SK-N-MC (cell line): ENCODE data around the gene PYROXD2.

Source experiments
- DNase-seq: peaks from one replicate; pipeline ENCODE4 v3.0.0-alpha.2; 2011; ENCODE audit warnings: low read depth, low spot score
- H3K27ac ChIP-seq: fragments of 200-600 bp; sonication (generic); 2 replicates; pipeline ENCODE4 v1.5.1; 2016; ENCODE audit warnings: mixed run types
- H3K36me3 ChIP-seq: fragments of 200-600 bp; sonication (generic); 2 replicates; pipeline ENCODE4 v1.6.1; 2017; ENCODE audit warnings: antibody characterized with exemption, low read length, mixed read lengths; ENCODE audit not compliant: insufficient read depth
- H3K4me3 ChIP-seq: fragments of 200-600 bp; sonication (generic); 2 replicates; pipeline ENCODE4 v1.5.1; 2016
- H3K9ac ChIP-seq: fragments of 200-600 bp; sonication (generic); 2 replicates; pipeline ENCODE4 v1.8.0; 2017; ENCODE audit warnings: mixed run types, mixed read lengths; ENCODE audit not compliant: insufficient read length
- H3K9me3 ChIP-seq: fragments of 200-600 bp; sonication (generic); 2 replicates; pipeline ENCODE4 v1.6.1; 2017; ENCODE audit warnings: low read depth, mild to moderate bottlenecking, antibody characterized with exemption, low read length, moderate library complexity, mixed read lengths
- EZH2 ChIP-seq: fragments of 200-600 bp; sonication (generic); IDR thresholded peaks from one replicate; pipeline ENCODE4 v1.6.1; 2017; ENCODE audit warnings: antibody characterized with exemption
- FOXP2 ChIP-seq: optimal IDR thresholded peaks from 2 replicates; pipeline ENCODE3; 2011; ENCODE audit warnings: mild to moderate bottlenecking, moderate library complexity; ENCODE audit not compliant: insufficient read depth; ENCODE audit errors: extremely low read length, control extremely low read depth
- POLR2AphosphoS5 ChIP-seq: IDR thresholded peaks from 2 replicates; pipeline ENCODE4 v1.6.1; 2012; ENCODE audit warnings: mild to moderate bottlenecking, low read depth, low read length, borderline replicate concordance

Gene PYROXD2

DNA sequence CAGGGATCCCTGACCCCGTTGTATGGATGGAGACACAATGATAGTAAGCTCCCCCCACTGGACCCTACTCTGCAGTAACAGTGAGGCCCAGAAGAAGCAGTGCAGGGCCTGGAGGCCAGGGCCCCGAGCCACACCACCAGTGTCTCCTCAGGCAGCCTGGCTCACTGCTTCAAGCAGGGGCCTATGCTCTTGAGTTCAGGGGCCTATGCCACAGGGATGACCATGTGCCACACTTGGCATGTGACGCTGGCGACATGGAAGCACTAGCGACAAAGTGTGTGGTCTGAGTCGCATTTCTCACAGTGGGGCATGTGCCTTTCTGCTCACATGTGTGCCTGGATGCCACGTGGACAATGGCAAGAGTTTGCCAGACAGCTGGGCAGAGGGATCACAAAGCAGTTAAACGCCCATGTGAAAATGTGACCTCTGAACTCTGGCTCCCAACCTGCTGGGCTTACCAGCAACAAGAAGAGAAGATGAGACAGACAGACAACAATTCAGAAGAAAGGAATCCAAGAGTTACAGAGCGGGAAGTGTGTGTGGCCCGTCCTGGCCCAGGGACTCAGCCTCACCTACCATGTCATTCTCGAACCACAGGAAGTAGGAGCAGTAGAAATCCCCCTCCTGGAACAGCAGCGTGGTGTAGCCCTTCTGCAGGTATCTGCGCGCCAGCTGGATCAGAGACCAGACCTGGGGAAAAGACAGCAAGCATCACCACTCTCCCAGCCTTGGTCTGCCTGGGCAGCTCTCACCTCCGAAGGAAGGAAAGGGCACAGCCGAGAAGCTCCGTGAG, 4.7 kb upstream of the PYROXD2 start:
- Histone ChIP-seq H3K4me3 (no peak overlapping the region), H3K27ac (no peak overlapping the region), H3K36me3 (no peaks in the 10 kb centered on the region), H3K9me3 (no peaks in the 10 kb centered on the region), H3K9ac (no peak overlapping the region)
- TF ChIP-seq POLR2AphosphoS5, result no peak
- TF ChIP-seq EZH2, result no peak
- TF ChIP-seq FOXP2, result no peak
- DNase-seq, result no peak

DNA sequence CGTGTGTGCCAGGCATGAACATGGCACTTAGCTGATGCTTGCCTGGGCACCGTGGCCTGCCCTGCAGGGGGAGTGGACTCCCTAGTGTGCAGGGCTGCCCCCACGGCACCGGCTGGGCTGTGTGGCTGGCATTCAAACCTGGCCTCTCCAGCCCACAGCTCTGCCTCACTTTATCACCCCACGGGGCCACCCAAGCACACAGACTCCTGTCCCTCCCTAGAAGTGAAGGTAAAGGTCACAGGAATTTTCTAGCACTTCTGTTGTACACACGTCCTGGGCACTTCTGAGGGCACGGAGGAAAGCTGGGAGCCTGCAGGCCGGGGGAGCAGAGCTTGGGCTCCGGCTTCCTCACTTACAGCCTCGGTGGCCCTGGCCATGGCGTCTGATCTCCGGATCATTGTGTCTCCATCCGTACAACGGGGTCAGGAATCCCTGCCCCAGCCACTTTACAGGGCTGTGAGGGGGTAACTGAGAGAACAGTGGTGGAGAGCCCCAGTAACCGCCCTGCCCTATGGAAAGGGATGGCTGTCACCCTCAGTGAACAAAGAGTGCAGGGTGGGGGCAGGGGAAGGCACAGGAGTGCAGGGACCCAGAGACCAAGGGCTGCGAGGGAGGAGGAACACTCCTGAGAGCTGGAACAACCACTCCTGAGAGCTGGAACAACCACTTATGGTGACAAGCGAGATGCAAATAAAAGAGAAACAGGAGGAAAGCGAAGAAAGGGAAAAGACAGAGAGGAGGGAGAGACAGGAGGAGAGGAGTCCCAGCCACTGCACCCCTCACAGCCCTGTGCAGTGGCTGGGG, 3.9 kb upstream of the PYROXD2 start:
- no peak overlapping the region for H3K9ac ChIP-seq
- H3K4me3 ChIP-seq, result no peak overlapping the region
- no peak for TF ChIP-seq POLR2AphosphoS5
- TF ChIP-seq EZH2, result no peak
- no peak for TF ChIP-seq FOXP2
- H3K9me3 ChIP-seq, result no peaks in the 10 kb centered on the region
- no peak for DNase-seq
- H3K36me3 ChIP-seq, result no peaks in the 10 kb centered on the region
- no peak overlapping the region for H3K27ac ChIP-seq

DNA sequence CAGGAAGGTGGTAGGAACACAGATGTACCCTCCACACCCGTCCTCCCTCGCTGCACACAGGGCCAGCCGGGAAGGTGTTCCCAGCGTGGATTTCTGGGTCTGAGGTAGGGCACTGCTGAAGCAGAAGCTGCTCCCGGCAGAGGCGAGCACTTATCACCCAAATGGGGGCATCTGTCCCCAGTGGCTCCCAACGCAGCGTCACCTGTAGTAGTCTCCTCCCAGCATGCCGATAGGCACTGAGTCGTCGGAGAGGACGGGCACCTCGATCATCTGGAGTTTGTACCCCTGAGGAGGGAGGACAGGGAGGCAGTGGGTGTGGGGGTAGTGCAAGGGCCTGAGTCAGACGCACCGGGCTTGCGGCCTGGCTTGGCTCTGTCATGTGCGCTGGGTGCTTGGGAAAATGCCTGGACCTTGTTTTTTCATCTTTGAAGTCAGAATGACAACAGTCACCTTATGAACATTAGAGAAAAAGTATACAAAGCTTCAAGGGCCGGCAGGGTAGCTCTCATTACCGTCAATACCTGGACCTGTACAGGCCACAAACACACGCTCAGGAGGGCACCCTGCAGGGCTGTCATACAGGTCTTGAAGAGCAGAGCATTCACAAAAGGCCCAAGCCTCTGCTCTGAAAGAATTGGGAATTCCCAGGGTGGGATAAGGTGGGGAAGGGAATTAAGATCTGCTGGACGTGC, 3.1 kb upstream of the PYROXD2 start:
- no peak overlapping the region for H3K4me3 ChIP-seq
- no peaks in the 10 kb centered on the region for H3K36me3 ChIP-seq
- H3K9me3 ChIP-seq, result no peaks in the 10 kb centered on the region
- TF ChIP-seq FOXP2, result no peak
- no peak for TF ChIP-seq POLR2AphosphoS5
- no peak for TF ChIP-seq EZH2
- H3K9ac ChIP-seq, result no peak overlapping the region
- no peak overlapping the region for H3K27ac ChIP-seq
- DNase-seq, result no peak

DNA sequence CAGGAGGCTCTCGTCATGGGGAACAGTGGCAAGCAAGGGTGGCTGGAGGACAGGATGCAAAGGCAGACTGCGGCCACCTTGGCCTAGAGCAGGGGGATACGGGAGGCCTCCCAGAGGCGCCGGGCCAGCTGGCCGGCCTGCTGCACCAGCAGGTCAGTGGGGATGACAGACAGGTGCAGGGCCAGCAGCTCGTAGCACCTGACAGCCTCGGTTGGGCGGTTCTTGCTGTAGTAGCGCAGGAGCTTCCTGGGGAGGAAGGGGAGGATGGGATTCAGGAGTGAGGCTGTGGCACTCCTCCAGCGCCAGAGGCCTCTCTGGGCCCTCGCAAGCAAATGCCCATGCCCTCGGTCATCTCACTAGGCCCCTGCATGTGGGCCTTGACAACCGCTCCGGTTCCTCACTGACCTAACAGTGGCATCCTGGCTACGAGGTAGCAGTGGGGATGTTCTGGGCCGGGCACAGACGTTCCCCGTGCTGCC, 2.5 kb upstream of the PYROXD2 start:
- Histone ChIP-seq H3K36me3 (no peaks in the 10 kb centered on the region), H3K9ac (no peak overlapping the region), H3K27ac (no peak overlapping the region), H3K9me3 (no peaks in the 10 kb centered on the region), H3K4me3 (no peak overlapping the region)
- no peak for DNase-seq
- no peak for TF ChIP-seq EZH2
- no peak for TF ChIP-seq FOXP2
- TF ChIP-seq POLR2AphosphoS5, result no peak

DNA sequence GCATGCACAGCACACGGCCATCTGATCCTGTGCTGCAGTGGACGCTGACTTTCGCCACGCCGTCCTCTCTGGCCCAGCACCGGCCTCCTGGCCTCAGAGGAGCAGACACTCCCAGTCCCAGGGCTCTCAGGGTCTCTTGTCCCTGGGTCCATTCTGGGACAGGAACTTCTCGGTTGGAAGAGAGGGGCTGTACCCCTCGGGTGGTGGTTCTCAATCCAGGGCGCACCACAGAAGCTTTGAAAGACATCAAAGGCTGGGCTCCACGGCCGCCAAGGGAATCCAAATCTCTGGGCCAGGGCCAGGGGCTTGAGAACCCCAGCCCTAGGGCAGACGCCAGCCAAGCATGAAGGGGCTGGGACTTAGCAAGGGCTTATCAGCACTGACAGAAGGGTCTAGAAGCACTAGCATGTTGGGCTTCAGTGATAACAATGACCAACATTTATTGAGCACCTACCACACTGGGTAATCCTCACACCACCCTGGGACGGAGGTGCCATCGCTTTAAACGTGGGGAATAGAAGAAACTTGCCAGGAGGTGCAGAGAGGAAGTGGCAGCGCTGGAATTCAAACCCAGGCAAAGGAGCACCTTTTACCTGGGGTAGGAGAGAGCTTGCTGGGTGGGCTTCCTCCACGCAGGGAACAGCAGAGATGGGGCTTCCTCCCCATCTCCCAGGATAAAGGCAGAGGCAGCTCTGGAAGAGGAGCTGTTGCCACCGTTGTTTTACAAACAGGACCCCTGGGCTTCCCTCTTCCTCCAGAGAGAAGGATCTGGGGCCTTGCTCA, 1.8 kb upstream of the PYROXD2 start:
- H3K36me3 ChIP-seq, result no peaks in the 10 kb centered on the region
- no peak for DNase-seq
- no peak overlapping the region for H3K9ac ChIP-seq
- no peak overlapping the region for H3K27ac ChIP-seq
- H3K9me3 ChIP-seq, result no peaks in the 10 kb centered on the region
- TF ChIP-seq FOXP2 (no peak), POLR2AphosphoS5 (no peak), EZH2 (no peak)
- no peak overlapping the region for H3K4me3 ChIP-seq

DNA sequence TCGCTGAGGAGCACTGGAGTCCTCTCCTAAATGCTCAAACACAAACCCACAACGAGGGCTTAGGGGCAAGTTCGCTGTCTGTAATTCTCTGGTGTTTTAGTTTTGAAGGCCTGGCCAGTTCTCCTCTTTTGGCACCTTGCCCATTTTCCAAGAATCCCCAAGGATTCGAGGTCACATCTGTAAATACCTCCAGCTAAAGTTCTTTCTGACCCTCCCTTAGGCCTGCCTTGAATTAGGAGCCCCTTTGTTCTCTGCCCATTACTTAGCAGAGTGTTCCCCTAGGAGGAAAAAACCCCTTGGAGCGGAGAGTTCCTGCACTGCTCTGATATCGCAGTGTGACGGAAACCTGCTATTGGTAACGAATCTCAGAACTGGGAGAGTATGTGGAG, 743 bp upstream of the PYROXD2 start:
- no peak overlapping the region for H3K4me3 ChIP-seq
- no peak overlapping the region for H3K9ac ChIP-seq
- H3K27ac ChIP-seq, result 0 out of 2 replicates have a peak overlapping the region, but pooled peaks have one; percentile 25

DNA sequence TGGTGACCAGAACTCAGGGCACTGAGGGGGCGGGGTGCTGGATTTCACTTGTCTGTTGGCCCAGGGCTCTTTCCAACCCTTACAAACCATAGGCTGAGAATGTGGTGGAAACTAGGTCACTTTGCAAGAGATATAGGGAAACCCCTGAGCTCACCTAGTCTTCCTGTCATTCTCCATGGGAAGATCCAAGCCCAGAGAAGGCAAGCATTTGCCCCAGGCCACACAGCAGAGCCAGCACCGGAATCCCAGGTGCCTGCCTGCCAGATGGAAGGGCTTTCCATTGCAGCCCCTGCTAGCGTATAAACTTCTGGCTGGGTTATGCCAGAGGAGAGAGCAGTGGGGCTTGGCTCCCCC, 427 bp downstream of the PYROXD2 start:
- H3K9ac ChIP-seq, result peak overlapping the region; percentile 71
- DNase-seq, result no peak
- H3K9me3 ChIP-seq, result no peaks in the 10 kb centered on the region
- H3K36me3 ChIP-seq, result no peaks in the 10 kb centered on the region
- peak overlapping the region; percentile 84 for H3K4me3 ChIP-seq
- no peak for TF ChIP-seq FOXP2
- no peak for TF ChIP-seq POLR2AphosphoS5
- TF ChIP-seq EZH2, result no peak
- H3K27ac ChIP-seq, result peak overlapping the region; percentile 54; the same call in 1 of the 2 replicates

More for the DNA sequence above, 743 bp upstream of the PYROXD2 start:
- Histone ChIP-seq H3K36me3 (no peaks in the 10 kb centered on the region), H3K9me3 (no peaks in the 10 kb centered on the region)
- no peak for DNase-seq
- no peak for TF ChIP-seq FOXP2
